ENCODE data around the gene SETD2. TPM values are rescaled to one million over a fixed set of nuclear protein-coding genes. Genes with fewer than 3 reads are reported as not detected.

Gene SETD2
- total and polyA plus RNA-seq, 2 donors (not counting 1 experiment from before 2014, with no cell fraction given) = 22.5 to 35.3 TPM

- H3K9ac ChIP-seq (ENCODE audit: insufficient read depth, low read length) = no peak overlapping the region
- H3K4me1 ChIP-seq (ENCODE audit: control insufficient read depth, extremely low read depth, insufficient read depth, low read length) = no peaks in the 10 kb centered on the region
- TF ChIP-seq EZH2 (IDR thresholded peaks at IDR 0.05; ENCODE audit: low read length, missing control alignments) (no peak), CTCF (conservative IDR thresholded peaks at IDR 0.05 in 1 of 2, IDR thresholded peaks at IDR 0.05 in 1 of 2; ENCODE audit: low read depth in 1 of 2, low read length in 2 of 2) (no peak)
- no peak overlapping the region for H3K4me2 ChIP-seq (ENCODE audit: extremely low read depth, insufficient read depth, low read length)
- H3K27me3 ChIP-seq (ENCODE audit: control insufficient read depth, insufficient read depth, low read length) = no peaks in the 10 kb centered on the region
- H3K4me3 ChIP-seq (replicated peaks in 1 of 4; ENCODE audit: control extremely low read depth in 1 of 4, insufficient read depth in 1 of 4, low read depth in 3 of 4, low read length in 4 of 4) = no peak overlapping the region
- H3K9me3 ChIP-seq (ENCODE audit: control insufficient read depth, insufficient read depth, low read depth, low read length) = no peaks in the 10 kb centered on the region
- no peak overlapping the region for H3K27ac ChIP-seq (ENCODE audit: insufficient read depth, low read length)
- H2AFZ ChIP-seq (ENCODE audit: low read length) = no peak overlapping the region
- no peaks in the 10 kb centered on the region for H4K20me1 ChIP-seq (ENCODE audit: control insufficient read depth, extremely low read depth, insufficient read depth, low read length)
- H3K36me3 ChIP-seq (ENCODE audit: control insufficient read depth, insufficient read depth, low read length) = no peaks in the 10 kb centered on the region
- no peak for DNase-seq (ENCODE audit: low read depth in 2 of 2)
- H3K79me2 ChIP-seq (ENCODE audit: control insufficient read depth, insufficient read depth, low read length) = no peaks in the 10 kb centered on the region
These were observed 160.2 kb downstream of the SETD2 start for GRCh38 chr3:47003461-47004368.

DNA sequence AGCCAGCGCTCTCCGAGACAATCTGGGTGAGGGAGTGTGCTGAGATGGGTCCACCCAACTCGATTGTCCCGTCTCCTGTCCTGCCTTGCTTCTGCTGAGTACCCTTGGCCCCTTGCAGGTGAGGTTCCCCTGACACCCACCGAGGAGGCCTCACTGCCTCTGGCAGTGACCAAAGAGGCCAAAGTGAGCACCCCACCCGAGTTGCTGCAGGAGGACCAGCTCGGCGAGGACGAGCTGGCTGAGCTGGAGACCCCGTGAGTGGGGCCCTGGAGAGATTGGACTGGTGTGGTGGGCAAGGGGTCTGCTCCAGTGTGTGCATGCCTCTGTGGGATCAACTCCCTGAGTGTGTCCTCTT is 160.9 kb downstream of the SETD2 start:
- Histone ChIP-seq H3K79me2 (ENCODE audit: control insufficient read depth, insufficient read depth, low read length) (no peaks in the 10 kb centered on the region), H3K4me1 (ENCODE audit: control insufficient read depth, extremely low read depth, insufficient read depth, low read length) (no peaks in the 10 kb centered on the region), H3K4me2 (ENCODE audit: extremely low read depth, insufficient read depth, low read length) (no peak overlapping the region), H3K9ac (ENCODE audit: insufficient read depth, low read length) (no peak overlapping the region), H2AFZ (ENCODE audit: low read length) (no peak overlapping the region), H4K20me1 (ENCODE audit: control insufficient read depth, extremely low read depth, insufficient read depth, low read length) (no peaks in the 10 kb centered on the region), H3K36me3 (ENCODE audit: control insufficient read depth, insufficient read depth, low read length) (no peaks in the 10 kb centered on the region), H3K9me3 (ENCODE audit: control insufficient read depth, insufficient read depth, low read depth, low read length) (no peaks in the 10 kb centered on the region), H3K4me3 (replicated peaks in 1 of 4; ENCODE audit: control extremely low read depth in 1 of 4, insufficient read depth in 1 of 4, low read depth in 3 of 4, low read length in 4 of 4) (no peak overlapping the region), H3K27ac (ENCODE audit: insufficient read depth, low read length) (no peak overlapping the region), H3K27me3 (ENCODE audit: control insufficient read depth, insufficient read depth, low read length) (no peaks in the 10 kb centered on the region)
- TF ChIP-seq CTCF (conservative IDR thresholded peaks at IDR 0.05 in 1 of 2, IDR thresholded peaks at IDR 0.05 in 1 of 2; ENCODE audit: low read depth in 1 of 2, low read length in 2 of 2) (no peak), EZH2 (IDR thresholded peaks at IDR 0.05; ENCODE audit: low read length, missing control alignments) (no peak)
- no peak for DNase-seq (ENCODE audit: low read depth in 2 of 2)

GRCh38 chr3:47002171-47003055 is 161.5 kb downstream of the SETD2 start:
- H3K9me3 ChIP-seq (ENCODE audit: control insufficient read depth, insufficient read depth, low read depth, low read length) = no peaks in the 10 kb centered on the region
- H4K20me1 ChIP-seq (ENCODE audit: control insufficient read depth, extremely low read depth, insufficient read depth, low read length) = no peaks in the 10 kb centered on the region
- no peaks in the 10 kb centered on the region for H3K36me3 ChIP-seq (ENCODE audit: control insufficient read depth, insufficient read depth, low read length)
- H3K4me2 ChIP-seq (ENCODE audit: extremely low read depth, insufficient read depth, low read length) = no peak overlapping the region
- no peaks in the 10 kb centered on the region for H3K27me3 ChIP-seq (ENCODE audit: control insufficient read depth, insufficient read depth, low read length)
- peak in 1 of 2 donors; percentile 4 for TF ChIP-seq CTCF (conservative IDR thresholded peaks at IDR 0.05 in 1 of 2, IDR thresholded peaks at IDR 0.05 in 1 of 2; ENCODE audit: low read depth in 1 of 2, low read length in 2 of 2)
- TF ChIP-seq EZH2 (IDR thresholded peaks at IDR 0.05; ENCODE audit: low read length, missing control alignments) = no peak
- no peak overlapping the region for H3K4me3 ChIP-seq (replicated peaks in 1 of 4; ENCODE audit: control extremely low read depth in 1 of 4, insufficient read depth in 1 of 4, low read depth in 3 of 4, low read length in 4 of 4)
- H3K79me2 ChIP-seq (ENCODE audit: control insufficient read depth, insufficient read depth, low read length) = no peaks in the 10 kb centered on the region
- no peak for DNase-seq (ENCODE audit: low read depth in 2 of 2)
- no peak overlapping the region for H3K27ac ChIP-seq (ENCODE audit: insufficient read depth, low read length)
- H3K4me1 ChIP-seq (ENCODE audit: control insufficient read depth, extremely low read depth, insufficient read depth, low read length) = no peaks in the 10 kb centered on the region
- no peak overlapping the region for H2AFZ ChIP-seq (ENCODE audit: low read length)
- no peak overlapping the region for H3K9ac ChIP-seq (ENCODE audit: insufficient read depth, low read length)

Data from fibroblast of lung (primary cell).